ENCODE measurements around the gene NLGN1. TPM values are rescaled to one million over a fixed set of nuclear protein-coding genes. Genes with fewer than 3 reads are reported as not detected.

NLGN1 gene
- total RNA-seq, 2 experiments from 2014 or later = not detected

- Mint-ChIP-seq H3K27ac (no peak overlapping the region), H3K9me3 (no peaks in the 10 kb centered on the region), H3K36me3 (no peaks in the 10 kb centered on the region), H3K27me3 (no peaks in the 10 kb centered on the region), H3K4me1 (no peaks in the 10 kb centered on the region), H3K4me3 (no peak overlapping the region)
- no peak for ATAC-seq (ENCODE audit: low read depth)
- POLR2A ChIA-PET = no interaction called here
- no peak for DNase-seq
These were observed 426.4 kb downstream of the NLGN1 start for GRCh38 chr3:173823911-173824460.

- Mint-ChIP-seq H3K36me3 (no peaks in the 10 kb centered on the region), H3K27me3 (no peaks in the 10 kb centered on the region), H3K9me3 (no peaks in the 10 kb centered on the region), H3K4me3 (no peak overlapping the region), H3K4me1 (no peaks in the 10 kb centered on the region), H3K27ac (no peak overlapping the region)
- no peak for DNase-seq
- ATAC-seq (ENCODE audit: low read depth) = no peak
- POLR2A ChIA-PET = no interaction called here
These were observed 428.2 kb downstream of the NLGN1 start for GRCh38 chr3:173825730-173826129.

- DNase-seq (no peak), ATAC-seq (ENCODE audit: low read depth) (no peak)
- Mint-ChIP-seq H3K4me3 (no peak overlapping the region), H3K27me3 (no peaks in the 10 kb centered on the region), H3K4me1 (no peaks in the 10 kb centered on the region), H3K9me3 (no peaks in the 10 kb centered on the region), H3K36me3 (no peaks in the 10 kb centered on the region), H3K27ac (no peak overlapping the region)
- POLR2A ChIA-PET = no interaction called here
These were observed 428.9 kb downstream of the NLGN1 start for GRCh38 chr3:173826416-173826815.

- no peak for DNase-seq
- POLR2A ChIA-PET = no interaction called here
These were observed 429.5 kb downstream of the NLGN1 start for GRCh38 chr3:173826901-173827609.

GRCh38 chr3:173838644-173839043 is 441.1 kb downstream of the NLGN1 start:
- H3K9me3 Mint-ChIP-seq = no peaks in the 10 kb centered on the region
- POLR2A ChIA-PET = no interaction called here
- H3K4me3 Mint-ChIP-seq = no peak overlapping the region
- H3K27me3 Mint-ChIP-seq = no peaks in the 10 kb centered on the region
- no peaks in the 10 kb centered on the region for H3K4me1 Mint-ChIP-seq
- ATAC-seq (ENCODE audit: low read depth) (no peak), DNase-seq (no peak)
- H3K27ac Mint-ChIP-seq = no peak overlapping the region
- H3K36me3 Mint-ChIP-seq = no peaks in the 10 kb centered on the region

More at GRCh38 chr3:173826901-173827609, 429.5 kb downstream of the NLGN1 start:
- no peaks in the 10 kb centered on the region for H3K36me3 Mint-ChIP-seq
- no peak overlapping the region for H3K27ac Mint-ChIP-seq
- no peak for ATAC-seq (ENCODE audit: low read depth)
- no peaks in the 10 kb centered on the region for H3K4me1 Mint-ChIP-seq
- no peaks in the 10 kb centered on the region for H3K9me3 Mint-ChIP-seq
- no peak overlapping the region for H3K4me3 Mint-ChIP-seq
- H3K27me3 Mint-ChIP-seq = no peaks in the 10 kb centered on the region

GRCh38 chr3:173839859-173840258 is 442.3 kb downstream of the NLGN1 start:
- H3K27ac Mint-ChIP-seq = no peak overlapping the region
- H3K9me3 Mint-ChIP-seq = no peaks in the 10 kb centered on the region
- H3K36me3 Mint-ChIP-seq = no peaks in the 10 kb centered on the region
- POLR2A ChIA-PET = no interaction called here
- no peak for ATAC-seq (ENCODE audit: low read depth)
- no peak overlapping the region for H3K4me3 Mint-ChIP-seq
- no peaks in the 10 kb centered on the region for H3K27me3 Mint-ChIP-seq
- DNase-seq = no peak
- H3K4me1 Mint-ChIP-seq = no peaks in the 10 kb centered on the region

- Mint-ChIP-seq H3K27me3 (no peaks in the 10 kb centered on the region), H3K4me3 (no peak overlapping the region), H3K36me3 (no peaks in the 10 kb centered on the region), H3K4me1 (no peaks in the 10 kb centered on the region), H3K27ac (no peak overlapping the region), H3K9me3 (no peaks in the 10 kb centered on the region)
- ATAC-seq (ENCODE audit: low read depth) = no peak
- POLR2A ChIA-PET = no interaction called here
- no peak for DNase-seq
These were observed 443.8 kb downstream of the NLGN1 start for GRCh38 chr3:173841334-173841733.

- ATAC-seq (ENCODE audit: low read depth) (no peak), DNase-seq (no peak)
- Mint-ChIP-seq H3K4me3 (no peak overlapping the region), H3K27me3 (no peaks in the 10 kb centered on the region), H3K36me3 (no peaks in the 10 kb centered on the region), H3K27ac (no peak overlapping the region), H3K4me1 (no peaks in the 10 kb centered on the region), H3K9me3 (no peaks in the 10 kb centered on the region)
- POLR2A ChIA-PET = no interaction called here
These were observed 445.5 kb downstream of the NLGN1 start for GRCh38 chr3:173843060-173843459.

GRCh38 chr3:173846584-173846983 is 449.0 kb downstream of the NLGN1 start:
- no peak overlapping the region for H3K27ac Mint-ChIP-seq
- H3K36me3 Mint-ChIP-seq = no peaks in the 10 kb centered on the region
- no peak overlapping the region for H3K4me3 Mint-ChIP-seq
- no peaks in the 10 kb centered on the region for H3K4me1 Mint-ChIP-seq
- POLR2A ChIA-PET = no interaction called here
- H3K27me3 Mint-ChIP-seq = no peaks in the 10 kb centered on the region
- ATAC-seq (ENCODE audit: low read depth) = no peak
- no peaks in the 10 kb centered on the region for H3K9me3 Mint-ChIP-seq
- no peak for DNase-seq

GRCh38 chr3:173849489-173849888 is 451.9 kb downstream of the NLGN1 start:
- no peaks in the 10 kb centered on the region for H3K9me3 Mint-ChIP-seq
- H3K27me3 Mint-ChIP-seq = no peaks in the 10 kb centered on the region
- ATAC-seq (ENCODE audit: low read depth) = no peak
- no peak overlapping the region for H3K27ac Mint-ChIP-seq
- POLR2A ChIA-PET = no interaction called here
- no peak overlapping the region for H3K4me3 Mint-ChIP-seq
- no peaks in the 10 kb centered on the region for H3K36me3 Mint-ChIP-seq
- DNase-seq = no peak
- H3K4me1 Mint-ChIP-seq = no peaks in the 10 kb centered on the region

GRCh38 chr3:173857154-173857553 is 459.6 kb downstream of the NLGN1 start:
- Mint-ChIP-seq H3K4me1 (no peaks in the 10 kb centered on the region), H3K27ac (no peak overlapping the region), H3K4me3 (no peak overlapping the region), H3K27me3 (no peaks in the 10 kb centered on the region), H3K36me3 (no peaks in the 10 kb centered on the region), H3K9me3 (no peaks in the 10 kb centered on the region)
- no peak for ATAC-seq (ENCODE audit: low read depth)
- POLR2A ChIA-PET = no interaction called here
- no peak for DNase-seq

- Mint-ChIP-seq H3K4me3 (no peak overlapping the region), H3K36me3 (no peaks in the 10 kb centered on the region), H3K4me1 (no peaks in the 10 kb centered on the region), H3K27me3 (no peaks in the 10 kb centered on the region), H3K27ac (no peak overlapping the region), H3K9me3 (no peaks in the 10 kb centered on the region)
- POLR2A ChIA-PET = no interaction called here
- DNase-seq (no peak), ATAC-seq (ENCODE audit: low read depth) (no peak)
These were observed 465.2 kb downstream of the NLGN1 start for GRCh38 chr3:173862701-173863100.

GRCh38 chr3:173863551-173863950 is 466.0 kb downstream of the NLGN1 start:
- Mint-ChIP-seq H3K9me3 (no peaks in the 10 kb centered on the region), H3K27ac (no peak overlapping the region), H3K4me3 (no peak overlapping the region), H3K27me3 (no peaks in the 10 kb centered on the region), H3K4me1 (no peaks in the 10 kb centered on the region), H3K36me3 (no peaks in the 10 kb centered on the region)
- POLR2A ChIA-PET = no interaction called here
- DNase-seq (no peak), ATAC-seq (ENCODE audit: low read depth) (no peak)

GRCh38 chr3:173865900-173866498 is 468.5 kb downstream of the NLGN1 start:
- Mint-ChIP-seq H3K9me3 (no peaks in the 10 kb centered on the region), H3K36me3 (no peaks in the 10 kb centered on the region), H3K4me1 (no peaks in the 10 kb centered on the region), H3K27me3 (no peaks in the 10 kb centered on the region), H3K27ac (no peak overlapping the region), H3K4me3 (no peak overlapping the region)
- ATAC-seq (ENCODE audit: low read depth) (no peak), DNase-seq (no peak)
- POLR2A ChIA-PET = no interaction called here

Measured in activated naive CD8-positive, alpha-beta T cell treated with anti-CD3 and anti-CD28 coated beads, Interleukin-2, amount 10 ng/mL, durations not matched to agents 7 days and 5 days (primary cell).